ENCODE data around the gene KNDC1. TPM values are rescaled to one million over a fixed set of nuclear protein-coding genes. Genes with fewer than 3 reads are reported as not detected.

Gene KNDC1
- total and polyA plus RNA-seq, 2 of the 4 experiments (the other 2 are of a cell fraction) = 0.18 to 1.1 TPM

DNA sequence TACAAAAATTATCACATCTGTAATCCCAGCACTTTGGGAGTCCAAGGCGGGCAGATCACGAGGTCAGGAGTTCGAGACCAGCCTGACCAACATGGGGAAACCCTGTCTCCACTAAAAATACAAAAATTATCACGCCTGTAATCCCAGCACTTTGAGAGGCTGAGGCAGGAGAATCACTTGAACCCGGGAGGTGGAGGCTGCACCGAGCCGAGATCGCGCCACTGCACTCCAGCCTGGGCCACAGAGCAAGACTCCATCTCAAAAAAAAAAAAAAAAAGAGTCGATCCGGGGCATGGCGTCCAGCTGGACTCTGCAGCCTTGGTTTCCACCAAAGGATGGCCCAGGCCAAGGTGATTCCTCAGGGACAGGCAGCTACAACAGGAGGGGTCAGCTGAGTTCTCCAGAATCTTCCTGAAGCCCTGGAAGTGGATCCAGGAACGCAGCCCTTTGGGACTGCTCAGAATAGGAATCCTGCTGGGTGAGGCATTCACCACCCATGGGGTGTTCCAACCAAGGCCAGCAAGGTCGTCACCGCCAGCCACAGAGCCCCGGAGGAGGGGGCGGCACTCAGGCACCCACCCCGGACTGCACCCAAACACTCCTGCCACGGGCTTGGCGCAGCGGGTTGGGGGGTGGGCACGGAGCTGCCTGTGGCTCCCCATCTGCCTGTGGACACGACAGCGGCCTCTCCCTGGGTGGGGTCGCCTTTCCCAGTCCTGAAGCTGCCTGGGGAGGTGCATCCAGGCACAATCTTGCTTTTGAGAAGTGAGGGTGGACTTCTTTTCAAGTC, 58.0 kb downstream of the KNDC1 start:
- no peak overlapping the region for H3K56ac ChIP-seq (ENCODE audit: extremely low read depth, insufficient read depth, low read length)
- H2BK20ac ChIP-seq (ENCODE audit: low read depth, low read length) = no peak overlapping the region
- no peak overlapping the region for H3K27ac ChIP-seq (ENCODE audit: insufficient read depth, low read length)
- H3K4me1 ChIP-seq (ENCODE audit: control insufficient read depth, insufficient read depth, low read length) = no peaks in the 10 kb centered on the region
- no peak overlapping the region for H3K4ac ChIP-seq (ENCODE audit: low read depth, low read length)
- in situ Hi-C loops (cut with MboI; ENCODE audit: low sequenced_read_pairs) = no loop called here
- no peaks in the 10 kb centered on the region for H3K9me1 ChIP-seq (ENCODE audit: insufficient read depth, low read length)
- H3K4me2 ChIP-seq (ENCODE audit: low read depth, low read length) = no peak overlapping the region
- H3K27me3 ChIP-seq (ENCODE audit: control insufficient read depth, insufficient read depth, low read length) = peaks cover 12% of the 10 kb centered on the region; the same call in 1 of the 2 replicates
- no peak overlapping the region for H2BK120ac ChIP-seq (ENCODE audit: low read depth, low read length)
- intact Hi-C loops (cut with micrococcal nuclease) = no loop called here
- no peaks in the 10 kb centered on the region for H3K79me1 ChIP-seq (ENCODE audit: low read depth in 1 of 2, low read length in 2 of 2)
- H2AK9ac ChIP-seq (replicated peaks; ENCODE audit: low read depth, low read length, poor library complexity) = no peak overlapping the region
- dilution Hi-C loops (cut with HindIII; ENCODE audit: low sequenced_read_pairs, unreplicated experiment) = no loop called here
- H3K23ac ChIP-seq (ENCODE audit: low read depth, low read length) = no peak overlapping the region
- H4K5ac ChIP-seq (ENCODE audit: low read depth, low read length) = no peak overlapping the region
- no peak for TF ChIP-seq RFX5 (IDR thresholded peaks at IDR 0.05; ENCODE audit: low read depth, low read length)
- TF ChIP-seq NFE2L2 (IDR thresholded peaks at IDR 0.05; ENCODE audit: low read depth, low read length) = no peak
- TF ChIP-seq MAZ (IDR thresholded peaks at IDR 0.05; ENCODE audit: borderline replicate concordance, low read depth, low read length) = no peak
- TF ChIP-seq MAFK (IDR thresholded peaks at IDR 0.05; ENCODE audit: low read depth, low read length) = no peak
- TF ChIP-seq POLR2A (IDR thresholded peaks at IDR 0.05; ENCODE audit: low read depth, low read length) = no peak
- TF ChIP-seq FOS (IDR thresholded peaks at IDR 0.05; ENCODE audit: low read depth, low read length) = no peak
- TF ChIP-seq, protein P1, sequence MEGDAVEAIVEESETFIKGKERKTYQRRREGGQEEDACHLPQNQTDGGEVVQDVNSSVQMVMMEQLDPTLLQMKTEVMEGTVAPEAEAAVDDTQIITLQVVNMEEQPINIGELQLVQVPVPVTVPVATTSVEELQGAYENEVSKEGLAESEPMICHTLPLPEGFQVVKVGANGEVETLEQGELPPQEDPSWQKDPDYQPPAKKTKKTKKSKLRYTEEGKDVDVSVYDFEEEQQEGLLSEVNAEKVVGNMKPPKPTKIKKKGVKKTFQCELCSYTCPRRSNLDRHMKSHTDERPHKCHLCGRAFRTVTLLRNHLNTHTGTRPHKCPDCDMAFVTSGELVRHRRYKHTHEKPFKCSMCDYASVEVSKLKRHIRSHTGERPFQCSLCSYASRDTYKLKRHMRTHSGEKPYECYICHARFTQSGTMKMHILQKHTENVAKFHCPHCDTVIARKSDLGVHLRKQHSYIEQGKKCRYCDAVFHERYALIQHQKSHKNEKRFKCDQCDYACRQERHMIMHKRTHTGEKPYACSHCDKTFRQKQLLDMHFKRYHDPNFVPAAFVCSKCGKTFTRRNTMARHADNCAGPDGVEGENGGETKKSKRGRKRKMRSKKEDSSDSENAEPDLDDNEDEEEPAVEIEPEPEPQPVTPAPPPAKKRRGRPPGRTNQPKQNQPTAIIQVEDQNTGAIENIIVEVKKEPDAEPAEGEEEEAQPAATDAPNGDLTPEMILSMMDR (conservative IDR thresholded peaks at IDR 0.05; ENCODE audit: low read depth, low read length) = no peak
- no peak for TF ChIP-seq RAD21 (IDR thresholded peaks at IDR 0.05; ENCODE audit: low read length)
- TF ChIP-seq RCOR1 (IDR thresholded peaks at IDR 0.05; ENCODE audit: insufficient replicate concordance, low read length) = no peak
- TF ChIP-seq, protein P2, sequence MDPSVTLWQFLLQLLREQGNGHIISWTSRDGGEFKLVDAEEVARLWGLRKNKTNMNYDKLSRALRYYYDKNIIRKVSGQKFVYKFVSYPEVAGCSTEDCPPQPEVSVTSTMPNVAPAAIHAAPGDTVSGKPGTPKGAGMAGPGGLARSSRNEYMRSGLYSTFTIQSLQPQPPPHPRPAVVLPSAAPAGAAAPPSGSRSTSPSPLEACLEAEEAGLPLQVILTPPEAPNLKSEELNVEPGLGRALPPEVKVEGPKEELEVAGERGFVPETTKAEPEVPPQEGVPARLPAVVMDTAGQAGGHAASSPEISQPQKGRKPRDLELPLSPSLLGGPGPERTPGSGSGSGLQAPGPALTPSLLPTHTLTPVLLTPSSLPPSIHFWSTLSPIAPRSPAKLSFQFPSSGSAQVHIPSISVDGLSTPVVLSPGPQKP (IDR thresholded peaks at IDR 0.05; ENCODE audit: borderline replicate concordance, low read depth, low read length) = no peak
- no peak for TF ChIP-seq SMC3 (IDR thresholded peaks at IDR 0.05; ENCODE audit: low read depth, low read length)
- no peak for TF ChIP-seq BHLHE40 (IDR thresholded peaks at IDR 0.05; ENCODE audit: low read depth, low read length)
- TF ChIP-seq CHD1 (IDR thresholded peaks at IDR 0.05; ENCODE audit: low read depth, low read length) = no peak
- no peak overlapping the region for H2AFZ ChIP-seq (replicated peaks; ENCODE audit: low read length, poor library complexity)
- H3K36me3 ChIP-seq (ENCODE audit: control insufficient read depth, insufficient read depth, low read length) = no peaks in the 10 kb centered on the region
- no CpG with 5 or more reads among the region's 25 CpGs for WGBS, 2 experiments (ENCODE audit: extremely low coverage in 2 of 2, insufficient read length in 1 of 2)
- ATAC-seq (ENCODE audit: low read depth) (no peak), DNase-seq (no peak)
- no TSS peak for BruUV-seq (replicated peaks)
- H3K18ac ChIP-seq (ENCODE audit: low read depth, low read length) = no peak overlapping the region
- peaks cover 2% of the 10 kb centered on the region; the same call in 1 of the 2 replicates for H3K9me3 ChIP-seq (ENCODE audit: control insufficient read depth, insufficient read depth, low read length)
- H4K20me1 ChIP-seq (ENCODE audit: insufficient read depth, low read length) = no peaks in the 10 kb centered on the region
- H3K9ac ChIP-seq (ENCODE audit: low read depth, low read length) = no peak overlapping the region
- H4K91ac ChIP-seq (ENCODE audit: insufficient read depth, low read depth, low read length) = no peak overlapping the region
- H4K8ac ChIP-seq (ENCODE audit: low read depth in 2 of 2, low read length in 2 of 2) = no peak overlapping the region
- H2BK5ac ChIP-seq (ENCODE audit: low read depth, low read length, poor library complexity, severe bottlenecking) = no peak overlapping the region
- H3K4me3 ChIP-seq (ENCODE audit: insufficient read depth, low read depth, low read length) = no peak overlapping the region
- CTCF ChIA-PET = interaction anchor here (0.6 kb wide), 1 partner anchor 861 kb away, joined by 4 read pairs; no protein-coding TSS in a partner anchor
- POLR2A ChIA-PET (ENCODE audit: unreplicated experiment) = no interaction called here
- H2BK15ac ChIP-seq (ENCODE audit: low read depth, low read length) = no peak overlapping the region
- H3K14ac ChIP-seq (replicated peaks; ENCODE audit: low read depth, low read length) = no peak overlapping the region
- H2AK5ac ChIP-seq (ENCODE audit: low read depth, low read length) = no peak overlapping the region
